ENCODE measurements around the gene APPL2.

DNA sequence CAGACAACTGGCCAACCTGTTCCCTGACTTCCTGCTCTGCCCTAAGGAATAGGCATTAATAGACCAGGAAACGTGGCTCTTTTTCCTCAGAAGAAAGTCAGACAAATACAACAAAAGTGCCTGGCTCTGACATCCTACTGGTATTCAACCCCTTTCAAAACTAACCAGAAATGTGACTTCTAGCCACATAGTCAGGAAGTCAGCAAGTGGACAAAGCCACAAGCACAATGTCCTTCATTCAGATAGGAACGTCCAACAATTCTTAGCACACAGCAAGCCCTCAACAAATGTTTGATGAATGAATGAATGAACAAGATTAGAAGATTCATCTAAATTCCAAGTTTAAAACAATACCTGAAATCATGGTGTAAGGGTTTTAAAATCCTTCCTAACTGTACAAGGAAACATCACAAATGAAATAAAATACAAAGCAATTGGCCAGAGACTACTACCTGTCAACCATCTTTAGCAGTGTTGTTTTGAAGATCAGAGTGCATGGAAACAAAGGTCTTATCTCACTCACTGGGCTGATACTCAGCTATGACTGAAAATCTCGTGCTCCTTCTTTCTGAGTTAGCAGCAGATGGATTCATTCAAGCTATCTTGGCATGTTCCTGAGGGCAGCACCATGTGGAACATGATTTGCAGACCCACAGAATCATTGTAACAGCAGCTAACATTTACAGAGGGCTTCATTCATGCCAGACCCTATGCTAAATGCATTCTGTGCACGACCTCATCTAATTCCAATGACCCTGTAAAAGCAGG is 16.5 kb downstream of the APPL2 start:
- TF ChIP-seq EZH2 (IDR thresholded peaks at IDR 0.05; ENCODE audit: borderline replicate concordance, low read depth, low read length, poor library complexity, severe bottlenecking), result no peak
- TF ChIP-seq, protein P1, sequence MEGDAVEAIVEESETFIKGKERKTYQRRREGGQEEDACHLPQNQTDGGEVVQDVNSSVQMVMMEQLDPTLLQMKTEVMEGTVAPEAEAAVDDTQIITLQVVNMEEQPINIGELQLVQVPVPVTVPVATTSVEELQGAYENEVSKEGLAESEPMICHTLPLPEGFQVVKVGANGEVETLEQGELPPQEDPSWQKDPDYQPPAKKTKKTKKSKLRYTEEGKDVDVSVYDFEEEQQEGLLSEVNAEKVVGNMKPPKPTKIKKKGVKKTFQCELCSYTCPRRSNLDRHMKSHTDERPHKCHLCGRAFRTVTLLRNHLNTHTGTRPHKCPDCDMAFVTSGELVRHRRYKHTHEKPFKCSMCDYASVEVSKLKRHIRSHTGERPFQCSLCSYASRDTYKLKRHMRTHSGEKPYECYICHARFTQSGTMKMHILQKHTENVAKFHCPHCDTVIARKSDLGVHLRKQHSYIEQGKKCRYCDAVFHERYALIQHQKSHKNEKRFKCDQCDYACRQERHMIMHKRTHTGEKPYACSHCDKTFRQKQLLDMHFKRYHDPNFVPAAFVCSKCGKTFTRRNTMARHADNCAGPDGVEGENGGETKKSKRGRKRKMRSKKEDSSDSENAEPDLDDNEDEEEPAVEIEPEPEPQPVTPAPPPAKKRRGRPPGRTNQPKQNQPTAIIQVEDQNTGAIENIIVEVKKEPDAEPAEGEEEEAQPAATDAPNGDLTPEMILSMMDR (conservative IDR thresholded peaks at IDR 0.05; ENCODE audit: low read depth, low read length), result no peak

Data from A673 (cell line).